ENCODE results near the gene EP400. TPM values are rescaled to one million over a fixed set of nuclear protein-coding genes. Genes with fewer than 3 reads are reported as not detected.

Gene EP400
- total RNA-seq, 2 experiments from 2014 or later: 45.6 to 46.1 TPM

DNA sequence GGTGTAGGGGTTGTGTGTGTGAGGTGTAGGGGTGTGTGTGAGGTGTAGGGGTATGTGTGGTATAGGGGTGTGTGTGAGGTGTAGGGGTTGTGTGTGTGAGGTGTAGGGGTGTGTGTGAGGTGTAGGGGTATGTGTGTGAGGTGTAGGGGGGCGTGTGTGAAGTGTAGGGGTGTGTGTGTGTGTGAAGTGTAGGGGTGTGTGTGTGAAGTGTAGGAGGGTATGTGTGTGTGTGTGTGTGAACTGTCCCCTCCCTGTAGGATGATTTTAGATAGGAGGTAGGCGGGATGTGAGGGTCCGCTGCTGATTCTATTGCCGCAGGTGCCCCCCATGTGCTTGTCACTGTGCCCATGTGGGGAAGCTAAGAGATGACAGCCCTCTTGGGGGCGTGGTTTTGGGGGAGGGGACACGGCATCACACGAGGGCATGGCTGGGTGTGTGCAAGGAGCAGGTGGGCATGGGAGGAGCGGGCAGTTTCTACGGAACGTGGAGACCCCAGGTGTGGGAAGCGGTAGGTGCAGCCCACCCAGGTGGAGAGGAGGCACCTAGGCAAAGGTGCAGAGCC is 105.9 kb downstream of the EP400 start:
- Mint-ChIP-seq H3K27ac (no peak overlapping the region), H3K4me3 (no peak overlapping the region), H3K27me3 (no peaks in the 10 kb centered on the region), H3K4me1 (ENCODE audit: low read depth) (no peaks in the 10 kb centered on the region), H3K9me3 (no peaks in the 10 kb centered on the region), H3K36me3 (ENCODE audit: low read depth) (peaks cover 45% of the 10 kb centered on the region)
- no peak for DNase-seq
- ATAC-seq: no peak
- ChIA-PET CTCF (no interaction called here), POLR2A (no interaction called here)
- intact Hi-C loops (cut with micrococcal nuclease): no loop called here
- no peak for TF ChIP-seq CTCF (IDR thresholded peaks at IDR 0.05)

- Mint-ChIP-seq H3K9me3 (no peaks in the 10 kb centered on the region), H3K27me3 (no peaks in the 10 kb centered on the region), H3K4me1 (ENCODE audit: low read depth) (no peaks in the 10 kb centered on the region), H3K27ac (no peak overlapping the region), H3K36me3 (ENCODE audit: low read depth) (peaks cover 41% of the 10 kb centered on the region), H3K4me3 (no peak overlapping the region)
- TF ChIP-seq CTCF (IDR thresholded peaks at IDR 0.05): no peak
- intact Hi-C loops (cut with micrococcal nuclease): no loop called here
- DNase-seq: no peak
- CTCF ChIA-PET: interaction anchor here (1.1 kb wide), 1 partner anchor 12 kb away, joined by 3 read pairs; no protein-coding TSS in a partner anchor
- POLR2A ChIA-PET: interaction anchor here (1.2 kb wide), 1 partner anchor 9 kb away, joined by 3 read pairs; no protein-coding TSS in a partner anchor
- ATAC-seq: no peak
Observed at GRCh38 chr12:132056320-132056719, 106.6 kb downstream of the EP400 start.

DNA sequence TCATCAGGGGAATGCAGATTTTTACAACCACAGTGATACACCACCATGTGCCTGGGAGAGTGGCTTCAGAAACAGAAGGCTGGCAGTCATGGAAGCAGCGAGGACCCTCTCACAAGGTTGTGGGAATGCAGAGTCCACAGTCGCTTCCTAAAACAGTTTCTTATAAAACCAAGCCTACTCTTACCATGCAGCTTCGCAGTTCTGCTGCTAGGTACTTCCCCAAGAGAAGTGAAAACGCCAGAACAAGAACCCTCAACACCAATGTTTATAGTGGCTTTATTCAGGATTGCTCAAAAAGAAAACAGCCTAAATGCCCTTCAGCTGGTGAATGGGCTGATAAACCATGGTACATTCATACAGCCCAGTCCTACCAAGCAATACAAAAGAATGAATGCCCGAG is 107.2 kb downstream of the EP400 start:
- H3K4me3 Mint-ChIP-seq: no peak overlapping the region
- H3K4me1 Mint-ChIP-seq (ENCODE audit: low read depth): no peaks in the 10 kb centered on the region
- no peak for TF ChIP-seq CTCF (IDR thresholded peaks at IDR 0.05)
- intact Hi-C loops (cut with micrococcal nuclease): no loop called here
- no peaks in the 10 kb centered on the region for H3K27me3 Mint-ChIP-seq
- POLR2A ChIA-PET: interaction anchor here (1.2 kb wide), 1 partner anchor 8 kb away, joined by 3 read pairs; no protein-coding TSS in a partner anchor
- CTCF ChIA-PET: interaction anchor here (1.1 kb wide), 1 partner anchor 13 kb away, joined by 3 read pairs; no protein-coding TSS in a partner anchor
- ATAC-seq: no peak
- H3K36me3 Mint-ChIP-seq (ENCODE audit: low read depth): peaks cover 40% of the 10 kb centered on the region
- no peak for DNase-seq
- H3K27ac Mint-ChIP-seq: no peak overlapping the region
- no peaks in the 10 kb centered on the region for H3K9me3 Mint-ChIP-seq

DNA sequence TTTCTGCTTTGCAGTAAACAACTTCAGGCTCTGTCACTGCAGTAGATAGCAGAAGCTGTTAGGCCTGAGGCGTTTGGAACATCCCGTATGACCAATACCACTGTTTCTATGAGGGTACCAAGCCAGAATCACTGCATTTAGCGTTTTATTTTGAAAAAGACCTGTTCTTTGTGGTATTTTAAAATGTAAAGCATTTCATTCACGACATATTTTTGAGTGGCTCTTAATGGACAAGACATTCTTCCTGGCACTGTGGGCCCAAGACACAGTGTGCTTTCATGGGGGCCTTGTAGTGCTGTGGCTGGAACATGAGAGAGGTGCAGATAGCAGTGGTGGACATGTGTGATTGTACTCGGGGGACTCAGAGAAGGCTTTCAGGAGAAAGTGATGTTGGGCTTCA is 107.9 kb downstream of the EP400 start:
- Mint-ChIP-seq H3K36me3 (ENCODE audit: low read depth) (peaks cover 35% of the 10 kb centered on the region), H3K27ac (no peak overlapping the region), H3K9me3 (no peaks in the 10 kb centered on the region), H3K4me3 (no peak overlapping the region), H3K4me1 (ENCODE audit: low read depth) (no peaks in the 10 kb centered on the region), H3K27me3 (no peaks in the 10 kb centered on the region)
- CTCF ChIA-PET: no interaction called here
- no peak for DNase-seq
- intact Hi-C loops (cut with micrococcal nuclease): no loop called here
- no peak for TF ChIP-seq CTCF (IDR thresholded peaks at IDR 0.05)
- POLR2A ChIA-PET: no interaction called here
- no peak for ATAC-seq

DNA sequence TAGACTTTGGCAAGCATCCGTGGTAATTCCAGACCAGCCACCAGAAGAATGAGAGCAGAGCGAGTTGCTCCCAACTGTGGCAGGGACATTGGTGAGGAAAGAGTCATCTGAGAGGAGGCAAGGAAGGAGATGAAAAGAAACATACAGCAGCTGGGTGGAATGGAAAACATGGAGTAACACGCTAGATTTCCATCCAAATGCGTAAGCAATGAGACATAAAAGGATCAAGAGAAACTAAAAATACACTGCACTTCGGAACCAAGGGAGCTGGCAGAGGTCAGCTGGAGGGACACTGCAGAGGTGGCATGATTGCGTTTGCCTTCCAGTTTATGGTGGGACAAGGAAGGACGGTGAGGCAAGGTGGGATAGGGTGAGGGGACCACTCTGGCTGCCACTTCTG is 111.5 kb downstream of the EP400 start:
- intact Hi-C loops (cut with micrococcal nuclease): no loop called here
- ATAC-seq: no peak
- TF ChIP-seq CTCF (IDR thresholded peaks at IDR 0.05): no peak
- Mint-ChIP-seq H3K27ac (no peak overlapping the region), H3K4me1 (ENCODE audit: low read depth) (peaks cover 17% of the 10 kb centered on the region), H3K27me3 (no peaks in the 10 kb centered on the region), H3K4me3 (no peak overlapping the region), H3K36me3 (ENCODE audit: low read depth) (peaks cover 24% of the 10 kb centered on the region), H3K9me3 (no peaks in the 10 kb centered on the region)
- ChIA-PET CTCF (no interaction called here), POLR2A (no interaction called here)
- DNase-seq: no peak
